Mammary epithelial cell (primary cell): Measurements from ENCODE around the gene LRP1-AS.

Source experiments
- EZH2 ChIP-seq: IDR thresholded peaks from 2 replicates; pipeline ENCODE4 v1.6.1; 2012; ENCODE audit warnings: low read length, inconsistent platforms, borderline replicate concordance
- TF ChIP-seq, protein P1 (sequence below), 2 donors: IDR thresholded peaks in 1 of 2; conservative IDR thresholded peaks in 1 of 2; 2 replicates each; pipeline ENCODE4 v1.5.1; 2011 to 2012; ENCODE audit warnings: inconsistent platforms in 2 of 2, low read length in 2 of 2, mild to moderate bottlenecking in 2 of 2, control low read depth in 1 of 2, low read depth in 1 of 2; ENCODE audit not compliant: insufficient read depth in 1 of 2; ENCODE audit errors: extremely low read depth in 1 of 2

GRCh38 chr12:57190821-57191220, 43.4 kb upstream of the LRP1-AS start:
- TF ChIP-seq, protein P1, sequence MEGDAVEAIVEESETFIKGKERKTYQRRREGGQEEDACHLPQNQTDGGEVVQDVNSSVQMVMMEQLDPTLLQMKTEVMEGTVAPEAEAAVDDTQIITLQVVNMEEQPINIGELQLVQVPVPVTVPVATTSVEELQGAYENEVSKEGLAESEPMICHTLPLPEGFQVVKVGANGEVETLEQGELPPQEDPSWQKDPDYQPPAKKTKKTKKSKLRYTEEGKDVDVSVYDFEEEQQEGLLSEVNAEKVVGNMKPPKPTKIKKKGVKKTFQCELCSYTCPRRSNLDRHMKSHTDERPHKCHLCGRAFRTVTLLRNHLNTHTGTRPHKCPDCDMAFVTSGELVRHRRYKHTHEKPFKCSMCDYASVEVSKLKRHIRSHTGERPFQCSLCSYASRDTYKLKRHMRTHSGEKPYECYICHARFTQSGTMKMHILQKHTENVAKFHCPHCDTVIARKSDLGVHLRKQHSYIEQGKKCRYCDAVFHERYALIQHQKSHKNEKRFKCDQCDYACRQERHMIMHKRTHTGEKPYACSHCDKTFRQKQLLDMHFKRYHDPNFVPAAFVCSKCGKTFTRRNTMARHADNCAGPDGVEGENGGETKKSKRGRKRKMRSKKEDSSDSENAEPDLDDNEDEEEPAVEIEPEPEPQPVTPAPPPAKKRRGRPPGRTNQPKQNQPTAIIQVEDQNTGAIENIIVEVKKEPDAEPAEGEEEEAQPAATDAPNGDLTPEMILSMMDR (conservative IDR thresholded peaks at IDR 0.05 in 1 of 2, IDR thresholded peaks at IDR 0.05 in 1 of 2; ENCODE audit: extremely low read depth in 1 of 2, insufficient read depth in 1 of 2, low read depth in 1 of 2, low read length in 2 of 2): no peak
- no peak for TF ChIP-seq EZH2
